ENCODE results near the gene ETV4. TPM values are rescaled to one million over a fixed set of nuclear protein-coding genes. Genes with fewer than 3 reads are reported as not detected.
A peak's percentile ranks its signal among the peaks of the same experiment; 100 is the strongest.

ETV4 gene
- total RNA-seq, 1 experiment from 2014 or later, result 186 TPM

DNA sequence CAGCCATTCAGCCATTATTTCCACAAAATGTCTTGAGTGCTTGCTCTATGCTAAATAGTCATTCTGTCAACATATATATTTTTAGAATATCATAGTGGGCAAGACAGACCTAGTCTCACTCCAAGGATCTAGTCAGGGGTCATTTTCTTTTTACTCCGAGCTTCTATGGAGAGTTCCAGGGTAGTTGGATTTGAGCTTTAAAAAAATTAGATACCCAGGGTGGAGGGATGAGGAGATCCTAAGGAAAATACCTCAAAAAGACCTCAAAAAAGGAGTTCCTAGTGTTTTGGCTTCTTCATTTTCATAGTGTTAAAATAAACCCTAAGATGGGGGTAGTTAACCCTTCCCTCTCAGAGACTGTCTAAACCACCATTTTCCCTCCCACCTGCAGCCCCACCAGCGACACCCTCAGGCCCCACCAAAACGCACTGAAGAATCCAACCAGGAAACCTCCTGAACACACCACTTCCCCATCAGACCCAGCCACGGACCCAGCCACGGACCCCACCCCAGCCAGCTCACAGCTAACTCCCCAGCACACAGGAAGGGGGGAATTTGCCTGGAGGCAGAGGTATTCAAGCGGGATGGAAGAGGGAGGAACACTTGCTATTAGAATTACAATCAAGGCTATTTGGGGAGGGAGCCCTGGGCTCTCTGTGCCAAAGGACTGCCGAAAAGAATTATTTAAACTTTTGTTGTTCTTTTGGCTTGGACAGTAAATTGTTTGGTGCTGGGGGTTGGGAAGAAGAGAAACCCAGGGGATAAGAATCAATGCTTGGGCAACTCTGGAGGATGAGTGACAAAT is 2.2 kb downstream of the ETV4 start:
- H3K36me3 ChIP-seq (replicated peaks; ENCODE audit: control insufficient read depth, insufficient read depth, low read length), result no peaks in the 10 kb centered on the region; the same call in 1 of the 2 replicates
- DNase-seq, result no peak
- peaks cover 2% of the 10 kb centered on the region; the same call in 1 of the 2 replicates for H3K27me3 ChIP-seq (ENCODE audit: control insufficient read depth, insufficient read depth, low read length)
- H3K4me3 ChIP-seq (ENCODE audit: insufficient read depth, low read depth, low read length), result peak overlapping the region; percentile 51

DNA sequence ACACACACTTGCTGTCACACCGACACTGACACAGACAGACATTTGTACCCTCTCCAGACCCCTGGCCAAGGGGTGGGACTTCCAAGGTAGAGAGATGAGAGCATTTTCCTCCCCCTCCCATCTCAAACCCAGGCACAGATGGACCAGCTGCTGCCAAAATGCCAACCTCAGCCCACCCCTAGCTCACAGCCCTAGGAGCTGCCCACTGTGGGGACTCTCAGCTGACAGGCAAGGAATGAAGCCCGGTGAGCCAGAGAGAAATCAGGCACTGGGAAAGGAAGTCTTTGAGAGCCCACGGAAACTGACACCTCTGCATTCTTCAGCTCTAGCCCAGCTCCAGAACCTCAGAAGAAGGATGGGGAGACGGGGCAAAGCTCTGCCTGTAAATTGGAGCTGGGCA is 2.8 kb downstream of the ETV4 start:
- no peak for DNase-seq
- H3K27me3 ChIP-seq (ENCODE audit: control insufficient read depth, insufficient read depth, low read length), result peaks cover 2% of the 10 kb centered on the region; the same call in 1 of the 2 replicates
- no peaks in the 10 kb centered on the region; the same call in 1 of the 2 replicates for H3K36me3 ChIP-seq (replicated peaks; ENCODE audit: control insufficient read depth, insufficient read depth, low read length)
- peak overlapping the region; percentile 51 for H3K4me3 ChIP-seq (ENCODE audit: insufficient read depth, low read depth, low read length)

DNA sequence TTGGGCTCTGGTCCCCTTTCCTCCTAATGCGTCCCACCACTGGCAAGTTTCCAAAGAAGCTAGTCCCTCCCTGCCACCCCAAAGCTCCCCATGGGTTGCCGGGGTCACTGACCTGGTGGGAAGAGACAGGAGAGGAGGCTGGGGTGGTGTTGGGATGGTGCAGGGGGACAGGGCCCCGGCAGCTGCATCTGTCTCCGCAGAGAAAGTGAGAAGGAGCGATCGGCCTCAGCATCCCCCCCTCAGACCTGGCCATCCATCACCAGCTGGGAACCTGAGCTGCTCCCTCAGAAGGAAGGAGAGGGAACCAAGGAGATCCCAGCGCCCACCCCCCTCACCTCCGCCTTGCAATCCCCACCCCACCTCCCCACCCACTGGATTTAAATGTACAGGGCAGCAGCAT is 3.3 kb downstream of the ETV4 start:
- peaks cover 2% of the 10 kb centered on the region; the same call in 1 of the 2 replicates for H3K27me3 ChIP-seq (ENCODE audit: control insufficient read depth, insufficient read depth, low read length)
- no peaks in the 10 kb centered on the region; the same call in 1 of the 2 replicates for H3K36me3 ChIP-seq (replicated peaks; ENCODE audit: control insufficient read depth, insufficient read depth, low read length)
- no peak overlapping the region for H3K4me3 ChIP-seq (ENCODE audit: insufficient read depth, low read depth, low read length)
- DNase-seq, result no peak

GRCh38 chr17:43540821-43541674 is 5.1 kb downstream of the ETV4 start:
- no peak overlapping the region for H3K4me3 ChIP-seq (ENCODE audit: insufficient read depth, low read depth, low read length)
- peak; percentile 80 for DNase-seq
- no peaks in the 10 kb centered on the region for H3K27me3 ChIP-seq (ENCODE audit: control insufficient read depth, insufficient read depth, low read length)
- H3K36me3 ChIP-seq (replicated peaks; ENCODE audit: control insufficient read depth, insufficient read depth, low read length), result no peaks in the 10 kb centered on the region; the same call in 1 of the 2 replicates

DNA sequence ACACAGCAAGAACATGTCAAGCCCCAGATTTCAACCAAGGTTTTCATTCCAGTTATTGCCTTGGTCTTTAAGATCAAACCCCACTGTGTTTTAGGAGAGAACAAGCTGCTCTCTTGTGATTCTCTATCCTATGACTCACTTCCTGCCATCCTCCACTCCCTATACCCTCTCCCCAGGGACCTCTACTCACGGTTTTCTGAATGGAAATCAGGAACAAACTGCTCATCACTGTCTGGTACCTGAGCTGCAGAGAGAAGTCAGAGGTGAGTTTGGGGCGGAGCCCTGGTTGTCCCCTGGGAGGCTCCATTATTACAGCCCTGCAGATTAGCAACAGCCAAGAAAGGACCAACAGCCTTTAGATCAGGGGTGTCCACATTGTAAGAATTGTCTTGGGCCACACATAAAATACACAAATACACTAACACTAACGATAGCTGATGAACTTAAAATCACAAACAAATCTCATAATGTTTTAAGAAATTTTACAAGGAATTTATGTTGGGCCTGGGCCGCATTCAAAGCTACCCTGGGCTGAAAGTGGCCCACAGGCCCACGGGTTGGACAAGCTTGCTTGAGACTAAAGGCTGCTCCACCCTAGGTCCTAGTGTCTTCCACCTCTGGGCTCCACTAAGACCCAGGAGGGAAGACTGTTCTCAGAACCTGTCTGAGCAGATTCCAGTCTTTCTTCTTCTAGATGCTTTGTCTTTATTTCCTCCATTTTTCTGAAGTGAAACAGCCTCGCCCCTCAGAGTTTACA is 9.7 kb downstream of the ETV4 start:
- no peaks in the 10 kb centered on the region for H3K27me3 ChIP-seq (ENCODE audit: control insufficient read depth, insufficient read depth, low read length)
- H3K4me3 ChIP-seq (ENCODE audit: insufficient read depth, low read depth, low read length), result no peak overlapping the region
- DNase-seq, result no peak
- H3K36me3 ChIP-seq (replicated peaks; ENCODE audit: control insufficient read depth, insufficient read depth, low read length), result peaks cover 6% of the 10 kb centered on the region

DNA sequence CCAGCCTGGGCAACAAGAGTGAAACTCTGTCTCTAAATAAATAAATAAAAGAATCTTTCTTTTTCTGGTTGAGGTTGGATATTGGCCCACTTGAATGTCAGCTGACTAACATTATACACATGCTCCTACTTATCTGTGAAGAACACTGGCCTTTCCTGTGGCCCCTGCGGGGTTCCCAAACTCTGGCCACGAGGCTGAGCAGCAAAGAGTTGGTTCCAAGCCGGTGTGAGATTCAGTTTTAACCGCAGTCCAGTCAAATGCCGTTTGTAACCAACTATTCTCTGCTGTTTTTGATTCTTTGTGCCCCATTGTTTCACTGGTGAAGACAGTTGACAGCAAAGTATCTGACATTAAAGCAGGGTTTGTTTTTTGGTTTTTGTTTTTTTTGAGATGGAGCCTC is 11.2 kb downstream of the ETV4 start:
- Histone ChIP-seq H3K36me3 (replicated peaks; ENCODE audit: control insufficient read depth, insufficient read depth, low read length) (peaks cover 6% of the 10 kb centered on the region), H3K4me3 (ENCODE audit: insufficient read depth, low read depth, low read length) (no peak overlapping the region), H3K27me3 (ENCODE audit: control insufficient read depth, insufficient read depth, low read length) (no peaks in the 10 kb centered on the region)
- no peak for DNase-seq

DNA sequence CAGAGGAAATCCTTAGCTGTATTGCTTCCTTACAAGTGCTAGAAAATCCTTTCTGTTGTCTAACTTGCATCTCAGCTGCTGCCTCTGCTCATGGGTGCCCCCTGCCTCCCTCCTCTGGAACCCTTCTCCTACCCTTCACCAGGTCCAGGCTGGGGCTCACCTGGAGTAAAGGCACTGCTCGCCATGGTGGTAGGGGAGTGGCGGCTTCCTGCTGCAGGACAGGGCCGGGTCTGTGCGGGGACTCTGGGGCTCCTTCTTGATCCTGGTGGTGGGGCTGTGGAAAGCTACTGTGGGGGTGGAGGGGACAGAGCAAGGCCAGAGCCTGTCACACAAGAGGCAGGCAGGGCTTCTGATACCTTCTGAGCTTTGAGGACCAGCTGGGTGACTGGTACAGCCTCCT is 12.4 kb downstream of the ETV4 start:
- no peak overlapping the region for H3K4me3 ChIP-seq (ENCODE audit: insufficient read depth, low read depth, low read length)
- no peak for DNase-seq

GRCh38 chr17:43532581-43532980 is 13.6 kb downstream of the ETV4 start:
- H3K4me3 ChIP-seq (ENCODE audit: insufficient read depth, low read depth, low read length), result no peak overlapping the region
- H3K27me3 ChIP-seq (ENCODE audit: control insufficient read depth, insufficient read depth, low read length), result no peaks in the 10 kb centered on the region
- no peak for DNase-seq
- peaks cover 24% of the 10 kb centered on the region for H3K36me3 ChIP-seq (replicated peaks; ENCODE audit: control insufficient read depth, insufficient read depth, low read length)

More for the DNA sequence above, 12.4 kb downstream of the ETV4 start:
- Histone ChIP-seq H3K27me3 (ENCODE audit: control insufficient read depth, insufficient read depth, low read length) (no peaks in the 10 kb centered on the region), H3K36me3 (replicated peaks; ENCODE audit: control insufficient read depth, insufficient read depth, low read length) (peaks cover 14% of the 10 kb centered on the region)

DNA sequence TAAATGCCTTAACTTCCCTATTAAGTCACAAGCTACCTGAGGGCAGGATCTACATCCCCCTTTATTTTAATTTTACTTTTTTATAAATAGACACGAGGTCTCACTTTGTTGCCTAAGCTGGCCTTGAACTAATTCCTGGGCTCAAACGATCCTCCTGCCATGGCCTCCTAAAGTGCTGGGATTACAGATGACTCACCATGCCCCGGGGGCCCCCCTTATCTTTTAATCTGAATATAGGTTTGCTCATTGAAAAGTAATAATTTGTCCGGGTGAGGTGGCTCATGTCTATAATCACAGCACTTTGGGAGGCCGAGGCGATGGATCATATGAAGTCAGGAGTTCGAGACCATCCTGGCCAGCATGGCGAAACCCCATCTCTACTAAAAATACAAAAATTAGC is 14.2 kb downstream of the ETV4 start:
- Histone ChIP-seq H3K27me3 (ENCODE audit: control insufficient read depth, insufficient read depth, low read length) (no peaks in the 10 kb centered on the region), H3K4me3 (ENCODE audit: insufficient read depth, low read depth, low read length) (no peak overlapping the region), H3K36me3 (replicated peaks; ENCODE audit: control insufficient read depth, insufficient read depth, low read length) (peaks cover 25% of the 10 kb centered on the region)
- DNase-seq, result no peak

- Histone ChIP-seq H3K27me3 (ENCODE audit: control insufficient read depth, insufficient read depth, low read length) (no peaks in the 10 kb centered on the region), H3K4me3 (ENCODE audit: insufficient read depth, low read depth, low read length) (no peak overlapping the region), H3K36me3 (replicated peaks; ENCODE audit: control insufficient read depth, insufficient read depth, low read length) (peaks cover 26% of the 10 kb centered on the region)
- no peak for DNase-seq
Measured at GRCh38 chr17:43531082-43531378, 15.1 kb downstream of the ETV4 start.

- Histone ChIP-seq H3K4me3 (ENCODE audit: insufficient read depth, low read depth, low read length) (peak overlapping the region; percentile 24), H3K36me3 (replicated peaks; ENCODE audit: control insufficient read depth, insufficient read depth, low read length) (peaks cover 26% of the 10 kb centered on the region), H3K27me3 (ENCODE audit: control insufficient read depth, insufficient read depth, low read length) (no peaks in the 10 kb centered on the region)
- peak; percentile 94 for DNase-seq
Measured at GRCh38 chr17:43530288-43531081, 15.7 kb downstream of the ETV4 start.

GRCh38 chr17:43529947-43530287 is 16.2 kb downstream of the ETV4 start:
- Histone ChIP-seq H3K36me3 (replicated peaks; ENCODE audit: control insufficient read depth, insufficient read depth, low read length) (peaks cover 27% of the 10 kb centered on the region), H3K4me3 (ENCODE audit: insufficient read depth, low read depth, low read length) (no peak overlapping the region)
- no peak for DNase-seq

DNA sequence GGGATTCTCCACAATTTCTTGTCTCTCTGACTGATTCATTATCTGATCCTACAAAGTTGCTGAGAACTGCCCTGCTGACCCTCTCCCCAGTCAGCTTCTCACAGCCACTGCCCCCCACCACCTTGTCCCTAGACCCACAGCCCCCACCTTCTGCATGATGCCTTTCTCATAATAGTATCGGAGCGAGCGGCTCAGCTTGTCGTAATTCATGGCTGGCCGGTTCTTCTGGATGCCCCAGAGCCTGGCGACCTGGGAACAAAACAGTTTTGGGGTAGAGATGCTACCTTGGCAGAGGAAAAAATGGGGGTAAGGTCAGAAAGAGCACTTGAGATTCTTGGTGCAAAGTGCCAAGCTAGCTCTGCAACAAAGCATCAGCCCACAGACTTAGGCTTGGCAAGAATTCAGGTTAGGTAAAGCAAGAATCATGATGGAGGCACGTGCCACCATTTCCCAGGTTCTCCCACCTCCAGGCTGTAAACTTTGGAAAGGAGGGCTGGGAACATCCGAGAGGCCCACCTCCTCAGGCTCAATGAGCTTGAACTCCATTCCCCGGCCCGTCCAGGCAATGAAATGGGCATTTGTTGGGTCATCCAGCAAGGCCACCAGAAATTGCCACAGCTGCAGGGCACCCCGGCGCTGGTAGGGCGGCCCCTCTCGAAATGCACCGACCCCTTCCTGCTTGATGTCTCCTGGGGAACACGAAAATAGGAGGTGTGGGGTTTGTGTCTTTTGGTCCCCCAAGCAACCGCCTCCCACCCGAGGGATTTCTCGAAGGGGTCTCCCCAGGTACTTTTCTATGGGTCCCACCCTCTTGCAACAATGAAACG is 16.9 kb downstream of the ETV4 start:
- Histone ChIP-seq H3K36me3 (replicated peaks; ENCODE audit: control insufficient read depth, insufficient read depth, low read length) (peaks cover 30% of the 10 kb centered on the region), H3K27me3 (ENCODE audit: control insufficient read depth, insufficient read depth, low read length) (no peaks in the 10 kb centered on the region), H3K4me3 (ENCODE audit: insufficient read depth, low read depth, low read length) (no peak overlapping the region)
- no peak for DNase-seq

More at GRCh38 chr17:43529947-43530287, 16.2 kb downstream of the ETV4 start:
- H3K27me3 ChIP-seq (ENCODE audit: control insufficient read depth, insufficient read depth, low read length), result no peaks in the 10 kb centered on the region

All from H7 (cell line).